Fibroblast of the aortic adventitia (primary cell): ENCODE measurements around the gene STK24. TPM values are rescaled to one million over a fixed set of nuclear protein-coding genes. Genes with fewer than 3 reads are reported as not detected.

Experiments
- DNase-seq: peaks from one replicate; pipeline ENCODE4 v3.0.0-alpha.2; 2010; ENCODE audit warnings: low read depth
- H3K4me3 ChIP-seq: 2 replicates; pipeline ENCODE4 v1.5.1; 2011; ENCODE audit warnings: low read depth, mild to moderate bottlenecking, control low read depth, low read length, moderate library complexity
- total RNA-seq: library from RNA; depleted of rRNA; stranded (reverse); fragments of >200 nt; gene quantifications from 2 replicates; pipeline ENCODE4 v1.2.3, GENCODE V29; 2012; ENCODE audit warnings: low replicate concordance
- TF ChIP-seq, protein P1 (sequence below): IDR thresholded peaks from 2 replicates; pipeline ENCODE4 v1.5.1; 2011; ENCODE audit warnings: mild to moderate bottlenecking, low read length, control low read depth, inconsistent platforms; ENCODE audit not compliant: insufficient read depth

The STK24 gene
- total RNA-seq, 1 donor = 64.0 TPM

DNA sequence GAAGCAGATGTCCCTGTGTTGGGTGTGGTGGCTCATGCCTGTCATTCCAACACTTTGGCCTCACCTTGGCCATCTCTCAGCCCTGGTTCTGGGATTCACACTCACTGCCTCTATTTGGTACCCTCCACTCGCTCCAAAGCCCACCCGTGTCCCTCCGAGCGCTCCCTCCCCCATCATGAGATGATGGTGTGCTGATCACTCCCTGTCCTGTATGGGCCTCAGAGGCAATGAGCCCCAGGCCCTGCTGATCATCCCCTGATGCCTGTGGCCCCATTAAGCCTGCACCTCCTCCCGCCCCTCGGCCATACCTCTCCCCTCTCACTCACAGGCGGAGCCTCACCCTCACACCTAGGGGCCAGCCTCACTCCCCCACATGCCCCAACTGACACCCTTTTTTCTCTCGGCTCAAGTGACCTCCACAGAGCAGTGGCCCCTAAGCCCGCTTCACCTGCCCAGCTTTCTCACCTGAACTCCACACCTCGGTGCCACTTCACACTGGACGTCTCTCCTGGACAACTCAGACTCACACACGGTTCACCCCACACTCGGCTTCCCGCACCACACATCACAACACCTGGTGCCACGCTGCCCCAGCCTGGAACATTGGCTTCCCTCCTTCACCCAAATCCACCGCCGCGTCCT lies 114.5 kb downstream of the STK24 start:
- H3K4me3 ChIP-seq = no peak overlapping the region
- TF ChIP-seq, protein P1, sequence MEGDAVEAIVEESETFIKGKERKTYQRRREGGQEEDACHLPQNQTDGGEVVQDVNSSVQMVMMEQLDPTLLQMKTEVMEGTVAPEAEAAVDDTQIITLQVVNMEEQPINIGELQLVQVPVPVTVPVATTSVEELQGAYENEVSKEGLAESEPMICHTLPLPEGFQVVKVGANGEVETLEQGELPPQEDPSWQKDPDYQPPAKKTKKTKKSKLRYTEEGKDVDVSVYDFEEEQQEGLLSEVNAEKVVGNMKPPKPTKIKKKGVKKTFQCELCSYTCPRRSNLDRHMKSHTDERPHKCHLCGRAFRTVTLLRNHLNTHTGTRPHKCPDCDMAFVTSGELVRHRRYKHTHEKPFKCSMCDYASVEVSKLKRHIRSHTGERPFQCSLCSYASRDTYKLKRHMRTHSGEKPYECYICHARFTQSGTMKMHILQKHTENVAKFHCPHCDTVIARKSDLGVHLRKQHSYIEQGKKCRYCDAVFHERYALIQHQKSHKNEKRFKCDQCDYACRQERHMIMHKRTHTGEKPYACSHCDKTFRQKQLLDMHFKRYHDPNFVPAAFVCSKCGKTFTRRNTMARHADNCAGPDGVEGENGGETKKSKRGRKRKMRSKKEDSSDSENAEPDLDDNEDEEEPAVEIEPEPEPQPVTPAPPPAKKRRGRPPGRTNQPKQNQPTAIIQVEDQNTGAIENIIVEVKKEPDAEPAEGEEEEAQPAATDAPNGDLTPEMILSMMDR = no peak
- no peak for DNase-seq

GRCh38 chr13:98461486-98462240 lies 115.2 kb downstream of the STK24 start:
- no peak for DNase-seq
- no peak overlapping the region for H3K4me3 ChIP-seq
- TF ChIP-seq, protein P1 = no peak

DNA sequence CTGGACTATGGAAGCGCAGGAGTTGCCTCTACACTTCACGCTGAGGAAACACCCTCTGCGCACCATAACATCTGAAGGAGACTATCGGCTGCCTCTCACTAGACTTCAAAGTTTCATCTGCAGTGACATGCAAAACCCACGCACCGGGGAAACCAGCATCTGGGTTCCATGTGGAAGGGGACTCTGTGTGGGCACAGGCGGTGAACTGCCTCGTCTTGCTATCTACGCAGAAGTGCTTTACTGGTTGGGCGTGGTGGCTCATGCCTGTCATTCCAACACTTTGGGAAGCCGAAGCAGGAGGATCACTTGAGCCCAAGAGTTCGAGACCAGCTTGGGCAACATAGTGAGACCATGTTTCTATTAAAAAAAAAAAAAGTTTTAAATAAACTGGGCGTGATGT lies 116.4 kb downstream of the STK24 start:
- TF ChIP-seq, protein P1 = no peak
- DNase-seq = no peak
- no peak overlapping the region for H3K4me3 ChIP-seq

GRCh38 chr13:98459721-98460370 lies 117.1 kb downstream of the STK24 start:
- no peak for DNase-seq
- no peak overlapping the region for H3K4me3 ChIP-seq
- TF ChIP-seq, protein P1 = no peak

DNA sequence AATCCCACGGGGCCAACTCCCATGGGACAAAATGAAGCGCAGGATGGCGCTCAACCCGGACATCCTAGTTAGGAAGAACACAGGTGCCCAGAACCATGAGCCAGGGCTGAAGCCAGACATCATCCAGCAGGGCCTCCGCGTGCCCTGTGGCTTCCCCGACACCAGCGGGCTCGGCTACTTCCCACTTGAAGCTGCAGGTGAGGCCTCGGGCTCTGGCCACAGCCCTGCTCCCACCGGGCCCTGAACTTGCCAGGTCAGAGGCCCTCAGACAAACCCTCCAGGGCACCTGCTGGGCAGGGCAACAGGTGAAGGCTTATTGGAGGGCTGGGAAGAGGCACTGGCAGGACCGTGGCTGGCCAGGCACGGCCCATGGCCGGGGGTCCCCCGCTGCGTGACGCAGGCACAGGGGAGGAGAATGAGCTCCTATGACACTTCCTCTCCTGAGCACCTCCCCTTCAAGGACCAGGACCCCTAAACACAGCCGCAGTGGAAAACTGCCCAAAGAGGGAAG lies 117.7 kb downstream of the STK24 start:
- DNase-seq = no peak
- TF ChIP-seq, protein P1 = no peak
- no peak overlapping the region for H3K4me3 ChIP-seq

DNA sequence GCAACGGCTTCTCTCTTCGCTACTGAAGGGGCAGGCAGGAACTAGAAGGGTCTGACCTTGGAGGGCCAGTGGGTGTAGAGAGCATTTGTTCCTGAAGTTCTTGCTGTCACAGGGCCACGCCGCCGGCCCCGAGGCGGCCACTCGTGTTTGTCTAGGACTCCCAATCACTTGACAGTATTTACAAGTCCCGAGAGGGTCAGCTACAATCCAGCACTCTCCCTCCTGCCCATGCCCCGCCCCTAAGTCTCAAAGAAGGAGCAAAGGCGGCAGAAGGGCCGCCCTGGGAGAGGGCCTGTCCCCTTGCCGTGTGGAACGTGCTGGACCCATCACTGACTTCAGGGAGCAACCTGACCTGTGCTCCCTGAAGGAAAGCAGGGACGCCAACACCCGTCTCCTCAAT lies 118.5 kb downstream of the STK24 start:
- TF ChIP-seq, protein P1 = no peak
- H3K4me3 ChIP-seq = no peak overlapping the region
- no peak for DNase-seq
